Glutamatergic neuron (in vitro differentiated cells): Measurements from ENCODE around the gene HOXB4. TPM values are rescaled to one million over a fixed set of nuclear protein-coding genes. Genes with fewer than 3 reads are reported as not detected.
A peak's percentile ranks its signal among the peaks of the same experiment; 100 is the strongest.

Experiments
- DNase-seq: peaks from one replicate; pipeline ENCODE4 v3.0.0; 2022
- H3K27ac Mint-ChIP-seq: one replicate; pipeline ENCODE4 v1.8.0; 2020; ENCODE audit warnings: mild to moderate bottlenecking, mixed read lengths, inconsistent platforms; ENCODE audit not compliant: unreplicated experiment
- H3K27me3 Mint-ChIP-seq: one replicate; pipeline ENCODE4 v1.8.0; 2020; ENCODE audit warnings: mild to moderate bottlenecking, moderate library complexity, mixed read lengths, inconsistent platforms; ENCODE audit not compliant: unreplicated experiment
- H3K36me3 Mint-ChIP-seq: one replicate; pipeline ENCODE4 v1.8.0; 2020; ENCODE audit warnings: mild to moderate bottlenecking, mixed read lengths, inconsistent platforms; ENCODE audit not compliant: unreplicated experiment
- H3K4me1 Mint-ChIP-seq: one replicate; pipeline ENCODE4 v1.8.0; 2020; ENCODE audit warnings: mild to moderate bottlenecking, low read depth, mixed read lengths, inconsistent platforms; ENCODE audit not compliant: unreplicated experiment
- H3K4me3 Mint-ChIP-seq: one replicate; pipeline ENCODE4 v1.8.0; 2020; ENCODE audit warnings: mild to moderate bottlenecking, mixed read lengths, inconsistent platforms; ENCODE audit not compliant: unreplicated experiment
- H3K9me3 Mint-ChIP-seq: one replicate; pipeline ENCODE4 v1.8.0; 2020; ENCODE audit warnings: mild to moderate bottlenecking, moderate library complexity, mixed read lengths, inconsistent platforms; ENCODE audit not compliant: unreplicated experiment
- total RNA-seq: library from RNA; stranded (reverse); fragmentation: NEBNext Ultra II Directional; extraction: Animal tissue kit (Norgen Biotek cat#: 25700); gene quantifications from one replicate; pipeline ENCODE4 v1.2.1, GENCODE V29; 2021; ENCODE audit not compliant: unreplicated experiment
- TF ChIP-seq, protein P1 (sequence below): fragments of 200-600 bp; sonication (generic); IDR thresholded peaks from one replicate; pipeline ENCODE4 v1.5.0; 2021; ENCODE audit not compliant: partially characterized antibody, unreplicated experiment

HOXB4 gene
- total RNA-seq, 1 donor from 2014 or later: not detected

DNA sequence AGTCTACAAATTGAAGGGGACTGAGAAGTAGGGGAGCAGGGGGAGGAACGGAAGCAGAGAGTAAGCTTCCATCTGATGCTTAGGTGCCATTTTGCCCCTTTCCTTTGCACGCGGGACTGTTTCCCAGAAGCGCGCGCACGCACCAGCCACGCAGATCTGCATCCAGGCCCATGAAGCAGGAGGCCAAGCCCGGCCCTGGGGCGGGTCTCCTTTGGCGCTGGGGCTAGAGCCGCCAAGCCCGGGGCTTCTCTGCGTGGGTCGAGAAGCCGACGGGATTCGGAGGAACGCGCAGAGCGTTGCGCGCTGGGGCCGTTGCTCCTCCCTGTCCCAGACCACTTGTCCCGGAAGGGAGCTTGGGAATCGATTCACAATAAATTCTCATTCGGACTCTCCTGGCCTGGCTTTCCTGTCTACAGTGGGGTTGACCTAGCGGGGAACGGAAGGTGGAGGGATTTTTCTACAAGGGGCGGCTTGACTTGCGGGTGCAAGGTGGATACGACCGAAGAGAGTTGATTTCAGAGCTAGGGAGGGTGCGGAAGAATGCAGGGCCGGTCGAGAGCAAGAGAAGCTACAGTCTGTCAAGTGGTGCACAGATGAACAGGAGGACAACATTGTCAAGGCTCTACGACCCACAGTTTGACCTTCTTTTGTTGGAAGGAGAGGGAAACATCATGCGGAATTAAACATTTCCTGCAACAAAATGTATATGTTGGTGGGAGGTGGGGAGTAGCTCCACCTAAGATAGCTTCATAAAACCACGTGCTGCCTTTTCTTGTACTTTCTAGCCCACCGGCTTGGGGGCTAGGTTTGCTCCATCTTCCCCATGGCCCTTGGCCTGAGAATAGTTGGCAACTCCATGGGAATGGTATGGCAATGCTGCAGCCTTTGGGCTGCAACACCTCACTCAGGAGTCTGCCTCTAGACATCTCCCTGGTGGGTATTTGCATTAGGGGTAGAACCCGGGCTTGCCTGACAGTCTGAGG is 43.6 kb upstream of the HOXB4 start:
- Mint-ChIP-seq H3K27ac (no peak overlapping the region), H3K4me3 (no peak overlapping the region), H3K4me1 (peaks cover 3% of the 10 kb centered on the region)

DNA sequence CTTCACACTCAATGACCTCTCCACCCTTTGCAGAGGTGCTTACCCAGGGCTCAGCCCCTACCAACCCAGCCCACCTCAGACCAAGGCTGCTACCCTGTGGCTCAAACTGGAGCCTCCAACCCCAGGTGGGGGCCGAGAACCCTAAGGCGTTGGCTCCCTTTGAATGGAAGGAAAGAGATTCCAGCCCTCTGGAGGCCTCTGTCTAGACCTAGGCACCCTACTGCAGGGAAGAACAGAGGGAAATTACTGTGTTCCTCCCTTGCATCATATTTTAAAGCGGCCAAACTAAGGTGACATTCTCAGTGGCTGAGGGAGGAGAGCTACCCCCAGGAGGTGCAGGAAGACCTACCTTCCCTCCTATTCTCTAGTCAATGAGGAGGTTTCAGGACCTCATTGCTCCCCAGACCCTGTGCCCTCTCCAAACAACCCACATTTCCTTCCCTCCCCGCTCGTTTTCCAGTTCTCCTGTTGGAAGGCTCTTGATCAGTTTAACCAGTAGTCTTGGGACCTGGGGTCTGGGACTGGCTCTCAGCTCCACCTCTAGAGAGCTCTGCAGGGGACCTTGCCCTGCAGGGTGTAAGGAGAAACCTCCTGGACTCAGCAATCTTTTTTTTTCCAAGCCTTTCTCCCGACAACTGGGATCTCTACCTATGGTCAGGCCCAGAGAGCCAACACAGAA is 42.5 kb upstream of the HOXB4 start:
- no peak overlapping the region for H3K4me3 Mint-ChIP-seq
- TF ChIP-seq, protein P1, sequence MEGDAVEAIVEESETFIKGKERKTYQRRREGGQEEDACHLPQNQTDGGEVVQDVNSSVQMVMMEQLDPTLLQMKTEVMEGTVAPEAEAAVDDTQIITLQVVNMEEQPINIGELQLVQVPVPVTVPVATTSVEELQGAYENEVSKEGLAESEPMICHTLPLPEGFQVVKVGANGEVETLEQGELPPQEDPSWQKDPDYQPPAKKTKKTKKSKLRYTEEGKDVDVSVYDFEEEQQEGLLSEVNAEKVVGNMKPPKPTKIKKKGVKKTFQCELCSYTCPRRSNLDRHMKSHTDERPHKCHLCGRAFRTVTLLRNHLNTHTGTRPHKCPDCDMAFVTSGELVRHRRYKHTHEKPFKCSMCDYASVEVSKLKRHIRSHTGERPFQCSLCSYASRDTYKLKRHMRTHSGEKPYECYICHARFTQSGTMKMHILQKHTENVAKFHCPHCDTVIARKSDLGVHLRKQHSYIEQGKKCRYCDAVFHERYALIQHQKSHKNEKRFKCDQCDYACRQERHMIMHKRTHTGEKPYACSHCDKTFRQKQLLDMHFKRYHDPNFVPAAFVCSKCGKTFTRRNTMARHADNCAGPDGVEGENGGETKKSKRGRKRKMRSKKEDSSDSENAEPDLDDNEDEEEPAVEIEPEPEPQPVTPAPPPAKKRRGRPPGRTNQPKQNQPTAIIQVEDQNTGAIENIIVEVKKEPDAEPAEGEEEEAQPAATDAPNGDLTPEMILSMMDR: no peak
- H3K36me3 Mint-ChIP-seq: no peaks in the 10 kb centered on the region
- peaks cover 16% of the 10 kb centered on the region for H3K9me3 Mint-ChIP-seq
- no peak for DNase-seq
- H3K4me1 Mint-ChIP-seq: peaks cover 3% of the 10 kb centered on the region
- H3K27me3 Mint-ChIP-seq: peaks cover 51% of the 10 kb centered on the region
- no peak overlapping the region for H3K27ac Mint-ChIP-seq

More for the DNA sequence above, 43.6 kb upstream of the HOXB4 start:
- TF ChIP-seq, protein P1: no peak
- Mint-ChIP-seq H3K36me3 (no peaks in the 10 kb centered on the region), H3K27me3 (peaks cover 46% of the 10 kb centered on the region), H3K9me3 (peaks cover 16% of the 10 kb centered on the region)
- DNase-seq: no peak

DNA sequence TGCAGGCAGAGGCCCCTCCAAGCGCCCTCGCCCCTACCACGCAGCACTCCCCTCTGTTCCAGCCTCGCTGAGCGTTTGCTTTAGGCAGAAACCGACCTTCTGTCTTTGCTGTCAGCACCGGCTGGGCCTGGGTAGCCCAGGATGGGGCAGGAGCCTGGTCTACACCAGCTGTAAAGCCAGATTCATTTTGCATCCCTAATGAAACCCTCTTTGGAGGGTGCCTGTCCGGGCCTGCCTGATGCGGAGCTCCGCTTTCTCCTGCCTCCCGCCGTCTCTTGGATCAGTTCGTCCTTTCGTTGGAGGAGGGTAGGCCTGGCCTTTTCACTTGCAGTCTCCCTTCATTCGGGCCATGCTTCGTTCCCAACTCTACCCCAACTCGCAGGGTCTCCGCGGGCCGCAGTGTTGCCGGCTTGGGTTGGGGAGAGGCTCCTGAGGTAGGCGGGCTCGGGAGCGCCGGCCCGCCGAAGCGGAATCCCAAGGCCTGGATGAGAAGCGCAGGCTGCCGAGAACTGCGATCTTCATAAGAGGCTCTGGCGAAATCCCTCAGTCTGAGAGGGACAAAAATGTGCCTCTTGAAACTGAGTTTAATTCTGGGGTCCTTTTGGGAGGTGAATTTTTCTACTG is 41.8 kb upstream of the HOXB4 start:
- H3K4me1 Mint-ChIP-seq: peaks cover 3% of the 10 kb centered on the region
- peaks cover 16% of the 10 kb centered on the region for H3K9me3 Mint-ChIP-seq
- H3K4me3 Mint-ChIP-seq: peak overlapping the region; percentile 68
- no peak overlapping the region for H3K27ac Mint-ChIP-seq
- peaks cover 55% of the 10 kb centered on the region for H3K27me3 Mint-ChIP-seq
- TF ChIP-seq, protein P1: no peak
- no peak for DNase-seq
- H3K36me3 Mint-ChIP-seq: no peaks in the 10 kb centered on the region

DNA sequence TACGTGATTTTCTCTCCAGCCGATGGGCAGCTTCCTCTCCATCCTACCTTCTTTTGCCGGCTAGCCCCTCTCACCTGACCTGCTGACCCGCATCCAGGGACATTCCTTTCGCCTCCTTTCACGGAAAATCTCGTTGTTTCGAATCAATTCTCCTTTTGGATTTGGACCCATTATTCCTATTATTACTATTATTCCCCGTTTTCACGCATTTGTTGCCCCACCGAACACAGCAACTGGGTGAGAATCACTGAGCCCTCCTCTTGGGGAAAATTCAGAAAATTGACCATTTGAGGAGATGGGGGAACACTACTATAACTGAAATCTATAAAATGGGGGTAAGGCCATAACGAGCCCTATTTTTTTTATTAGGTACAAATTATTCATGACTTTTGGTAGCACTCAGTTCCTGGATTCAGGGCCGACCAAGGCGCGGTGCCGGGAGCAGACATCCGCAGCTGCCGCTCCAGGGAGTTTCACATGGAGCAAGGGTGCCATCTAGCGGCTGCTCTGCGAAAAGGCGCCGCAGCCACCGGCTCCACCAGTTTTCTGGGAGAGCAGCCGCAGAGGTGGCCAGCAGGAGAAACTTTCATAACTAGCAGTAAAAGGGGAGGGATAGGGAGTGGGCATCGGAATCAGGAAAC is 40.2 kb upstream of the HOXB4 start:
- H3K4me3 Mint-ChIP-seq: peak overlapping the region; percentile 65
- no peak overlapping the region for H3K27ac Mint-ChIP-seq
- DNase-seq: peak; percentile 88
- H3K4me1 Mint-ChIP-seq: peaks cover 4% of the 10 kb centered on the region
- TF ChIP-seq, protein P1: peak; percentile 97
- H3K36me3 Mint-ChIP-seq: no peaks in the 10 kb centered on the region
- peaks cover 14% of the 10 kb centered on the region for H3K9me3 Mint-ChIP-seq
- H3K27me3 Mint-ChIP-seq: peaks cover 58% of the 10 kb centered on the region
